H1 (cell line): ENCODE measurements around the gene KIFBP. TPM values are rescaled to one million over a fixed set of nuclear protein-coding genes. Genes with fewer than 3 reads are reported as not detected.

Experiments used
- CTCF ChIA-PET: fragments of 300-600 bp; sonication (Branson Sonifier 250); formaldehyde crosslinking; loops from one replicate; lab custom pipeline; 2021; ENCODE audit not compliant: partially characterized antibody; lab: Charles Lee
- POLR2A ChIA-PET: fragments of 300-600 bp; sonication (Branson Sonifier 250); formaldehyde crosslinking; loops from one replicate; lab custom pipeline; 2021; ENCODE audit warnings: inconsistent platforms; ENCODE audit not compliant: partially characterized antibody; lab: Charles Lee
- DNase-seq, 2 experiments: peaks; one replicate each; pipeline versions ENCODE4 v3.0.0 to v3.0.0-alpha.2; 2010 to 2022; ENCODE audit warnings: low spot score in 2 of 2, low read depth in 1 of 2, mixed read lengths in 1 of 2
- FAIRE-seq: peaks from 2 replicates; lab custom pipeline; 2011; peaks lifted over from hg19 to GRCh38; lab: Jason Lieb, UNC
- H2AFZ ChIP-seq: 2 replicates; pipeline ENCODE4 v1.8.1; 2012; ENCODE audit warnings: low read length, inconsistent platforms
- H2AK5ac ChIP-seq: 2 replicates; pipeline ENCODE4 v1.6.1; 2013; ENCODE audit warnings: low read depth, low read length
- H2BK120ac ChIP-seq: replicated peaks from 2 replicates; pipeline ENCODE3; 2013; ENCODE audit warnings: low read depth, low read length, inconsistent platforms
- H2BK12ac ChIP-seq: 2 replicates; pipeline ENCODE4 v1.6.1; 2013; ENCODE audit warnings: low read depth, low read length
- H2BK15ac ChIP-seq: 2 replicates; pipeline ENCODE4 v1.6.1; 2013; ENCODE audit warnings: low read length
- H2BK20ac ChIP-seq: 2 replicates; pipeline ENCODE4 v1.6.1; 2013; ENCODE audit warnings: low read length
- H2BK5ac ChIP-seq: 2 replicates; pipeline ENCODE4 v1.6.1; 2013; ENCODE audit warnings: low read depth, low read length
- H3K14ac ChIP-seq: 2 replicates; pipeline ENCODE4 v1.6.1; 2013; ENCODE audit warnings: inconsistent platforms; ENCODE audit not compliant: insufficient read length
- H3K18ac ChIP-seq: 2 replicates; pipeline ENCODE4 v1.6.1; 2013; ENCODE audit warnings: low read length; ENCODE audit errors: extremely low read depth
- H3K23ac ChIP-seq: 2 replicates; pipeline ENCODE4 v1.6.1; 2013; ENCODE audit warnings: inconsistent platforms; ENCODE audit not compliant: insufficient read length
- H3K23me2 ChIP-seq: 2 replicates; pipeline ENCODE4 v1.6.1; 2013; ENCODE audit warnings: low read depth, low read length
- H3K27ac ChIP-seq: 2 replicates; pipeline ENCODE4 v1.6.1; 2011; ENCODE audit warnings: low read depth, low read length, inconsistent platforms
- H3K27me3 ChIP-seq, 4 experiments: replicated peaks in 1 of 4; 1 replicate in 1 of 4; 2 replicates in 3 of 4; pipeline versions ENCODE4 v1.6.1 to v1.8.1; 2011 to 2013; ENCODE audit warnings: low read length in 3 of 4, mild to moderate bottlenecking in 3 of 4, inconsistent platforms in 2 of 4, mixed read lengths in 2 of 4, moderate library complexity in 1 of 4; ENCODE audit not compliant: control insufficient read depth in 3 of 4, insufficient read depth in 3 of 4; ENCODE audit errors: extremely low read depth in 1 of 4
- H3K36me3 ChIP-seq, 4 experiments: 2 replicates each; pipeline versions ENCODE4 v1.6.1 to v1.8.1; 2011 to 2013; ENCODE audit warnings: mild to moderate bottlenecking in 4 of 4, low read length in 3 of 4, moderate library complexity in 2 of 4, control low read depth in 1 of 4, inconsistent platforms in 1 of 4; ENCODE audit not compliant: insufficient read depth in 4 of 4, control insufficient read depth in 2 of 4
- H3K4ac ChIP-seq: replicated peaks from 2 replicates; pipeline ENCODE3; 2013; ENCODE audit warnings: low read length, low read depth, mixed read lengths, inconsistent platforms; ENCODE audit not compliant: insufficient read length
- H3K4me1 ChIP-seq, 4 experiments: replicated peaks in 1 of 4; 1 replicate in 1 of 4; 2 replicates in 3 of 4; pipeline versions ENCODE4 v1.6.1 to v1.8.1; 2011 to 2013; ENCODE audit warnings: low read length in 3 of 4, inconsistent platforms in 2 of 4, mixed read lengths in 1 of 4; ENCODE audit not compliant: insufficient read depth in 4 of 4, control insufficient read depth in 3 of 4
- H3K4me2 ChIP-seq, 2 experiments: 2 replicates each; pipeline versions ENCODE4 v1.6.1 to v1.8.1; 2011 to 2013; ENCODE audit warnings: low read depth in 2 of 2, low read length in 2 of 2, control low read depth in 1 of 2, inconsistent platforms in 1 of 2, mild to moderate bottlenecking in 1 of 2; ENCODE audit not compliant: insufficient read depth in 1 of 2
- H3K4me3 ChIP-seq, 4 experiments: fragments of 200-600, 300-600 bp in 1 of 4; sonication (generic), shearing (Covaris generic), sonication (Bioruptor Twin) in 1 of 4; 2 replicates each; pipeline versions ENCODE4 v1.5.1 to v1.8.1; 2011 to 2016; ENCODE audit warnings: low read length in 4 of 4, low read depth in 3 of 4, control low read depth in 2 of 4, inconsistent platforms in 2 of 4, mild to moderate bottlenecking in 2 of 4, mixed read lengths in 1 of 4, moderate library complexity in 1 of 4; ENCODE audit not compliant: insufficient read depth in 2 of 4; ENCODE audit errors: extremely low read depth in 1 of 4
- H3K56ac ChIP-seq: replicated peaks from 2 replicates; pipeline ENCODE3; 2013; ENCODE audit warnings: low read depth, mild to moderate bottlenecking, mixed read lengths, low read length, inconsistent platforms; ENCODE audit not compliant: insufficient read length
- H3K79me1 ChIP-seq: 2 replicates; pipeline ENCODE4 v1.6.1; 2013; ENCODE audit warnings: low read depth, low read length, control low read depth
- H3K79me2 ChIP-seq, 2 experiments: 2 replicates each; pipeline versions ENCODE4 v1.6.1 to v1.8.1; 2012 to 2013; ENCODE audit warnings: low read length in 2 of 2, mild to moderate bottlenecking in 2 of 2, inconsistent platforms in 1 of 2; ENCODE audit not compliant: insufficient read depth in 2 of 2, control insufficient read depth in 1 of 2
- H3K9ac ChIP-seq, 4 experiments: replicated peaks in 1 of 4; 1 replicate in 1 of 4; 2 replicates in 3 of 4; pipeline versions ENCODE4 v1.6.1 to v1.8.1; 2011 to 2013; ENCODE audit warnings: low read depth in 3 of 4, low read length in 3 of 4, control low read depth in 2 of 4, mild to moderate bottlenecking in 2 of 4, moderate library complexity in 2 of 4, inconsistent platforms in 1 of 4; ENCODE audit errors: extremely low read depth in 1 of 4
- H3K9me3 ChIP-seq, 2 experiments: 2 replicates each; pipeline versions ENCODE4 v1.6.1 to v1.8.1; 2012 to 2013; ENCODE audit warnings: mild to moderate bottlenecking in 2 of 2, moderate library complexity in 2 of 2, control low read depth in 1 of 2, inconsistent platforms in 1 of 2, low read depth in 1 of 2, low read length in 1 of 2, mixed read lengths in 1 of 2; ENCODE audit not compliant: insufficient read depth in 2 of 2
- H4K20me1 ChIP-seq, 2 experiments: replicated peaks in 1 of 2; 2 replicates each; pipeline versions ENCODE3 to v1.8.1; 2011 to 2013; ENCODE audit warnings: inconsistent platforms in 2 of 2, low read length in 2 of 2, mild to moderate bottlenecking in 1 of 2; ENCODE audit not compliant: insufficient read depth in 2 of 2, control insufficient read depth in 1 of 2
- H4K5ac ChIP-seq: 2 replicates; pipeline ENCODE4 v1.6.1; 2013; ENCODE audit warnings: low read length, low read depth, mixed read lengths, inconsistent platforms; ENCODE audit not compliant: insufficient read length
- H4K8ac ChIP-seq: 2 replicates; pipeline ENCODE4 v1.8.0; 2013; ENCODE audit warnings: mild to moderate bottlenecking, moderate library complexity, low read length, inconsistent platforms; ENCODE audit not compliant: insufficient read depth; ENCODE audit errors: extremely low read depth
- H4K91ac ChIP-seq: replicated peaks from 2 replicates; pipeline ENCODE3; 2013; ENCODE audit warnings: low read length, mixed read lengths, inconsistent platforms; ENCODE audit not compliant: insufficient read length
- ASH2L ChIP-seq: fragments of 200-600, 300-600 bp; sonication (generic); IDR thresholded peaks from one replicate; pipeline ENCODE4 v1.7.1; 2017; ENCODE audit warnings: low read length
- ATF3 ChIP-seq: IDR thresholded peaks from 2 replicates; pipeline ENCODE4 v1.6.1; 2011; ENCODE audit warnings: low read depth, mild to moderate bottlenecking, low read length; ENCODE audit not compliant: insufficient read depth
- BRCA1 ChIP-seq: IDR thresholded peaks from 2 replicates; pipeline ENCODE4 v1.6.1; 2012; ENCODE audit warnings: low read depth, low read length, improper control_type of control experiment
- HDAC6 ChIP-seq: IDR thresholded peaks from one replicate; pipeline ENCODE4 v1.7.1; 2012; ENCODE audit warnings: low read depth, mild to moderate bottlenecking, inconsistent platforms, low read length, moderate library complexity
- KDM5A ChIP-seq: fragments of 200-600 bp; IDR thresholded peaks from 2 replicates; pipeline ENCODE4 v1.7.1; 2012; ENCODE audit warnings: mild to moderate bottlenecking, low read length, inconsistent platforms, mixed read lengths
- NANOG ChIP-seq: IDR thresholded peaks from 2 replicates; pipeline ENCODE4 v1.6.1; 2011; ENCODE audit warnings: low read length, low read depth, mild to moderate bottlenecking, inconsistent platforms; ENCODE audit not compliant: insufficient read depth, poor library complexity, severe bottlenecking
- RFX5 ChIP-seq: IDR thresholded peaks from 2 replicates; pipeline ENCODE4 v1.6.1; 2011; ENCODE audit warnings: low read depth, low read length, improper control_type of control experiment, borderline replicate concordance
- TAF1 ChIP-seq: IDR thresholded peaks from 2 replicates; pipeline ENCODE4 v1.6.1; 2011; ENCODE audit warnings: mild to moderate bottlenecking, low read depth, low read length
- USF2 ChIP-seq: IDR thresholded peaks from 2 replicates; pipeline ENCODE4 v1.6.1; 2011; ENCODE audit warnings: low read length, improper control_type of control experiment
- YY1 ChIP-seq: IDR thresholded peaks from 2 replicates; pipeline ENCODE4 v1.6.1; 2011; ENCODE audit warnings: low read depth, mild to moderate bottlenecking, low read length
- WGBS, 2 experiments: shearing (Covaris generic) in 1 of 2; methylation state at CpG; one replicate each; pipeline versions ENCODE4 v1.1.6 to v1.1.7; 2013 to 2015; ENCODE audit warnings: low lambda C conversion rate in 2 of 2, mixed read lengths in 2 of 2, inconsistent platforms in 1 of 2, low coverage in 1 of 2, missing lambda C conversion rate in 1 of 2; ENCODE audit not compliant: insufficient replicate concordance in 2 of 2, insufficient coverage in 1 of 2, insufficient read length in 1 of 2; ENCODE audit errors: extremely low coverage in 1 of 2, missing lambda C conversion rate in 1 of 2; 5-methylcytosine and 5-hydroxymethylcytosine counted together
- polyA plus RNA-seq, 7 experiments: library from polyadenylated mRNA; depleted of rRNA in 3 of 7; stranded (reverse) in 5 of 7; unstranded in 2 of 7; fragments of >200 nt in 5 of 7; fragments of 200-250 nt in 2 of 7; gene quantifications; 1 replicate in 5 of 7; 2 replicates in 1 of 7; 4 replicates in 1 of 7; pipeline versions ENCODE4 v1.2.1 to v1.2.3, GENCODE V29; 2011 to 2013; ENCODE audit warnings: missing spikeins in 2 of 7, mixed read lengths in 2 of 7
- total RNA-seq: library from RNA; stranded (reverse); fragmentation: NEBNext Ultra II Directional; extraction: Animal tissue kit (Norgen Biotek cat#: 25700); gene quantifications from 2 replicates; pipeline ENCODE4 v1.2.1, GENCODE V29; 2021

KIFBP gene
- total and polyA plus RNA-seq, 2 of the 8 experiments (the other 6 are each of a cell fraction or from before 2014, with no cell fraction given) = 17.3 to 34.6 TPM

GRCh38 chr10:68938884-68939283 lies 49.7 kb upstream of the KIFBP start:
- Histone ChIP-seq H2BK15ac (no peak overlapping the region), H4K20me1 (no peaks in the 10 kb centered on the region), H3K56ac (no peak overlapping the region), H3K9me3 (no peaks in the 10 kb centered on the region), H3K27ac (no peak overlapping the region), H3K4me2 (no peak overlapping the region), H3K23ac (no peak overlapping the region), H3K79me1 (no peaks in the 10 kb centered on the region), H4K91ac (no peak overlapping the region), H3K79me2 (no peaks in the 10 kb centered on the region), H2BK12ac (no peak overlapping the region), H3K23me2 (no peaks in the 10 kb centered on the region), H3K4me3 (no peak overlapping the region), H2AFZ (no peak overlapping the region), H2BK5ac (no peak overlapping the region), H3K9ac (no peak overlapping the region), H2AK5ac (no peak overlapping the region), H4K8ac (no peak overlapping the region), H2BK120ac (no peak overlapping the region), H3K4ac (no peak overlapping the region), H3K36me3 (peaks cover 2 to 34% (median 14%) of the 10 kb centered on the region in 4 experiments; a peak in 5 of 8 replicates), H3K4me1 (no peaks in the 10 kb centered on the region), H2BK20ac (no peak overlapping the region), H3K27me3 (no peaks in the 10 kb centered on the region), H3K14ac (no peak overlapping the region), H4K5ac (no peak overlapping the region), H3K18ac (no peak overlapping the region)
- FAIRE-seq = no peak
- ChIA-PET POLR2A (interaction anchor here (0.9 to 2.7 kb wide), 3 partner anchors 9 to 45 kb away, joined by 3 to 17 read pairs (median 3); partner anchors contain the start of gene DDX21), CTCF (no interaction called here)
- DNase-seq = no peak
- TF ChIP-seq RFX5 (no peak), YY1 (no peak), TAF1 (no peak), HDAC6 (no peak), BRCA1 (no peak), KDM5A (no peak), USF2 (no peak), ATF3 (no peak), ASH2L (no peak), NANOG (no peak)
- 86% methylated on average over 2 of the region's 2 CpGs; no CpG with 5 or more reads in 1 of the 2 experiments for WGBS, 2 experiments
